Body of pancreas (tissue), 4 donors: ENCODE data around the gene PBX1. TPM values are rescaled to one million over a fixed set of nuclear protein-coding genes. Genes with fewer than 3 reads are reported as not detected.
A peak's percentile ranks its signal among the peaks of the same experiment; 100 is the strongest.

Experiments used
- ATAC-seq: fragments of 150-250 bp; one replicate; pipeline ENCODE4 v1.9.1; 2016
- DNase-seq, 4 donors: peaks; one replicate each; pipeline ENCODE4 v3.0.0-alpha.2; 2019
- H3K27ac ChIP-seq, 4 donors: fragments of 200-600 bp; sonication (generic); 1 replicate in 3 of 4; 2 replicates in 1 of 4; pipeline versions ENCODE4 v1.5.1 to v1.6.1; 2016 to 2019; ENCODE audit warnings: mild to moderate bottlenecking in 1 of 4, mixed read lengths in 1 of 4, moderate library complexity in 1 of 4
- H3K27me3 ChIP-seq, 2 donors: fragments of 200-600 bp; sonication (generic); one replicate each; pipeline ENCODE4 v1.6.0; 2016; ENCODE audit warnings: mild to moderate bottlenecking in 1 of 2
- H3K36me3 ChIP-seq, 2 donors: fragments of 200-600 bp; sonication (generic); replicated peaks in 1 of 2; 2 replicates each; pipeline ENCODE4 v1.5.1; 2016; ENCODE audit warnings: low read depth in 2 of 2; ENCODE audit not compliant: insufficient read depth in 1 of 2
- H3K4me1 ChIP-seq: fragments of 200-600 bp; sonication (generic); one replicate; pipeline ENCODE4 v1.6.0; 2016
- H3K4me3 ChIP-seq, 2 donors: fragments of 200-600 bp; sonication (generic); 1 replicate in 1 of 2; 2 replicates in 1 of 2; pipeline ENCODE4 v1.5.1; 2016 to 2019
- H3K9me3 ChIP-seq, 3 donors: fragments of 200-600 bp; sonication (generic); 1 replicate in 2 of 3; 2 replicates in 1 of 3; pipeline ENCODE4 v1.5.1; 2016
- CTCF ChIP-seq, 7 experiments: fragments of 450-650 bp in 4 of 7; fragments of 200-600 bp in 3 of 7; sonication (generic) in 3 of 7; IDR thresholded peaks; one replicate each; pipeline ENCODE4 v1.5.1; 2016 to 2019; ENCODE audit warnings: antibody characterized with exemption in 7 of 7
- POLR2A ChIP-seq, 3 donors: fragments of 450-650 bp; IDR thresholded peaks; one replicate each; pipeline ENCODE4 v1.6.1; 2016; ENCODE audit warnings: antibody characterized with exemption in 3 of 3, mild to moderate bottlenecking in 2 of 3
- WGBS, 2 donors: methylation state at CpG; one replicate each; pipeline ENCODE4 v1.1.5; 2017; 5-methylcytosine and 5-hydroxymethylcytosine counted together
- intact Hi-C: fragments of 100-400 bp; cut with DNase I; formaldehyde crosslinking; loops from one replicate; pipeline ENCODE4 v1.15.1; 2023
- total RNA-seq, 2 donors: library from RNA; depleted of rRNA; stranded (reverse); fragments of >200 nt; gene quantifications; one replicate each; pipeline ENCODE4 v1.1.0, GENCODE V29; 2016

The PBX1 gene
- total RNA-seq, 2 donors from 2014 or later, result 83.1 to 111 TPM

GRCh38 chr1:164610538-164611222 is 51.7 kb downstream of the PBX1 start:
- ATAC-seq, result no peak
- peaks cover 94% of the 10 kb centered on the region for H3K4me1 ChIP-seq
- H3K4me3 ChIP-seq, result no peak overlapping the region
- DNase-seq, result no peak
- H3K9me3 ChIP-seq, result no peaks in the 10 kb centered on the region
- no peaks in the 10 kb centered on the region for H3K36me3 ChIP-seq
- H3K27ac ChIP-seq, result peak overlapping the region; percentile 34 to 95 (median 92)
- WGBS, 2 donors, result 88 to 92% methylated on average over 3 of the region's 3 CpGs
- intact Hi-C loops, result no loop called here
- H3K27me3 ChIP-seq, result no peaks in the 10 kb centered on the region
- TF ChIP-seq POLR2A (IDR thresholded peaks at IDR 0.05) (no peak), CTCF (IDR thresholded peaks at IDR 0.05) (no peak)

- peak overlapping the region; percentile 89 to 95 (median 92) for H3K27ac ChIP-seq
- peaks cover 96% of the 10 kb centered on the region for H3K4me1 ChIP-seq
- ATAC-seq, result peak; percentile 97
- H3K9me3 ChIP-seq, result no peaks in the 10 kb centered on the region
- peak; percentile 81 to 92 (median 86) for DNase-seq
- H3K4me3 ChIP-seq, result no peak overlapping the region
- 39 to 48% methylated on average over 11 of the region's 11 CpGs for WGBS, 2 donors
- H3K36me3 ChIP-seq, result no peaks in the 10 kb centered on the region
- intact Hi-C loops, result no loop called here
- TF ChIP-seq CTCF (IDR thresholded peaks at IDR 0.05) (no peak), POLR2A (IDR thresholded peaks at IDR 0.05) (peak in 2 of 3 donors; percentile 38 to 43)
- H3K27me3 ChIP-seq, result no peaks in the 10 kb centered on the region
Measured at GRCh38 chr1:164611754-164612642, 53.0 kb downstream of the PBX1 start.

- H3K36me3 ChIP-seq, result no peaks in the 10 kb centered on the region
- no peaks in the 10 kb centered on the region for H3K27me3 ChIP-seq
- no peak for TF ChIP-seq POLR2A (IDR thresholded peaks at IDR 0.05)
- TF ChIP-seq CTCF (IDR thresholded peaks at IDR 0.05), result no peak
- peaks cover 96% of the 10 kb centered on the region for H3K4me1 ChIP-seq
- intact Hi-C loops, result no loop called here
- 16 to 21% methylated on average over 3 of the region's 3 CpGs for WGBS, 2 donors
- DNase-seq (peak; percentile 38 to 68 (median 54)), ATAC-seq (peak; percentile 36)
- H3K4me3 ChIP-seq, result no peak overlapping the region
- H3K9me3 ChIP-seq, result no peaks in the 10 kb centered on the region
- peak overlapping the region; percentile 89 to 95 (median 92) for H3K27ac ChIP-seq
Measured at GRCh38 chr1:164613176-164613575, 54.2 kb downstream of the PBX1 start.

GRCh38 chr1:164614316-164614715 is 55.3 kb downstream of the PBX1 start:
- H3K27ac ChIP-seq, result peak overlapping the region in 3 of 4 donors; percentile 22 to 91 (median 33)
- DNase-seq, result no peak

More at GRCh38 chr1:164614316-164614715, 55.3 kb downstream of the PBX1 start:
- Histone ChIP-seq H3K27me3 (no peaks in the 10 kb centered on the region), H3K36me3 (no peaks in the 10 kb centered on the region), H3K9me3 (no peaks in the 10 kb centered on the region), H3K4me1 (peaks cover 97% of the 10 kb centered on the region), H3K4me3 (no peak overlapping the region)
- intact Hi-C loops, result no loop called here
- 76 to 78% methylated on average over 6 of the region's 6 CpGs for WGBS, 2 donors
- no peak for TF ChIP-seq CTCF (IDR thresholded peaks at IDR 0.05)
- no peak for TF ChIP-seq POLR2A (IDR thresholded peaks at IDR 0.05)
- no peak for ATAC-seq
